Testis (tissue), 2 donors: Measurements from ENCODE around the gene KBTBD4.

Source experiments
- CTCF ChIP-seq, 3 experiments: fragments of 450-650 bp in 2 of 3; fragments of 200-600 bp in 1 of 3; sonication (generic) in 1 of 3; IDR thresholded peaks; one replicate each; pipeline ENCODE4 v1.5.1; 2016 to 2019; ENCODE audit warnings: antibody characterized with exemption in 3 of 3, mild to moderate bottlenecking in 2 of 3, moderate library complexity in 1 of 3
- POLR2A ChIP-seq: fragments of 450-650 bp; IDR thresholded peaks from one replicate; pipeline ENCODE4 v1.6.1; 2017; ENCODE audit warnings: antibody characterized with exemption, mild to moderate bottlenecking, moderate library complexity

GRCh38 chr11:47599902-47600301, 21.1 kb upstream of the KBTBD4 start:
- TF ChIP-seq CTCF (IDR thresholded peaks at IDR 0.05) (no peak), POLR2A (no peak)
